GM23248 (cell line): ENCODE data around the gene DPF1. TPM values are rescaled to one million over a fixed set of nuclear protein-coding genes. Genes with fewer than 3 reads are reported as not detected.

Experiments
- DNase-seq: peaks from one replicate; pipeline ENCODE4 v3.0.0-alpha.2; 2015
- H2AFZ ChIP-seq: fragments of 200-600 bp; sonication (generic); 2 replicates; pipeline ENCODE4 v1.6.1; 2016; ENCODE audit warnings: antibody characterized with exemption
- H3F3A ChIP-seq: fragments of 200-600 bp; sonication (generic); 2 replicates; pipeline ENCODE4 v1.6.1; 2016; ENCODE audit warnings: mild to moderate bottlenecking, antibody characterized with exemption, mixed run types; ENCODE audit not compliant: insufficient read depth
- H3K27ac ChIP-seq: fragments of 200-600 bp; sonication (generic); 2 replicates; pipeline ENCODE4 v1.5.1; 2016; ENCODE audit warnings: mild to moderate bottlenecking
- H3K27me3 ChIP-seq: fragments of 200-600 bp; sonication (generic); replicated peaks from 2 replicates; pipeline ENCODE4 v1.6.1; 2016; ENCODE audit warnings: mild to moderate bottlenecking; ENCODE audit not compliant: insufficient read depth
- H3K36me3 ChIP-seq: fragments of 200-600 bp; sonication (generic); 2 replicates; pipeline ENCODE4 v1.6.1; 2016; ENCODE audit warnings: low read depth, mild to moderate bottlenecking
- H3K4me1 ChIP-seq: fragments of 200-600 bp; sonication (generic); 2 replicates; pipeline ENCODE4 v1.6.1; 2016; ENCODE audit warnings: mild to moderate bottlenecking; ENCODE audit not compliant: insufficient read depth
- H3K4me2 ChIP-seq: fragments of 200-600 bp; sonication (generic); one replicate; pipeline ENCODE4 v1.6.1; 2016; ENCODE audit warnings: mild to moderate bottlenecking; ENCODE audit not compliant: unreplicated experiment
- H3K4me3 ChIP-seq: fragments of 200-600 bp; sonication (generic); 2 replicates; pipeline ENCODE4 v1.5.1; 2016; ENCODE audit warnings: mild to moderate bottlenecking
- H3K79me2 ChIP-seq: fragments of 200-600 bp; sonication (generic); 2 replicates; pipeline ENCODE4 v1.6.1; 2016; ENCODE audit warnings: mild to moderate bottlenecking; ENCODE audit not compliant: insufficient read depth
- H3K9ac ChIP-seq: fragments of 200-600 bp; sonication (generic); 2 replicates; pipeline ENCODE4 v1.6.1; 2016; ENCODE audit warnings: mild to moderate bottlenecking
- H3K9me2 ChIP-seq: fragments of 200-600 bp; sonication (generic); 2 replicates; pipeline ENCODE4 v1.6.1; 2016; ENCODE audit warnings: mixed run types, mild to moderate bottlenecking, moderate library complexity; ENCODE audit not compliant: insufficient read depth
- H3K9me3 ChIP-seq: fragments of 200-600 bp; sonication (generic); one replicate; pipeline ENCODE4 v1.6.1; 2017; ENCODE audit warnings: low read depth
- H4K20me1 ChIP-seq: fragments of 200-600 bp; sonication (generic); 2 replicates; pipeline ENCODE4 v1.6.0; 2016; ENCODE audit not compliant: insufficient read depth
- EZH2 ChIP-seq: fragments of 200-600 bp; sonication (generic); IDR thresholded peaks from 2 replicates; pipeline ENCODE4 v1.6.1; 2018; ENCODE audit warnings: antibody characterized with exemption, mild to moderate bottlenecking; ENCODE audit not compliant: insufficient read depth, poor library complexity, severe bottlenecking
- EZH2phosphoT487 ChIP-seq: fragments of 200-600 bp; sonication (generic); IDR thresholded peaks from 2 replicates; pipeline ENCODE4 v1.6.1; 2018; ENCODE audit warnings: antibody characterized with exemption, moderate library complexity, mild to moderate bottlenecking, low read depth; ENCODE audit not compliant: insufficient read depth
- WGBS, 2 experiments: methylation state at CpG; one replicate each; pipeline ENCODE4 v1.1.6; 2015 to 2017; ENCODE audit warnings: low lambda C conversion rate in 2 of 2, low coverage in 1 of 2; ENCODE audit errors: missing lambda C conversion rate in 2 of 2; 5-methylcytosine and 5-hydroxymethylcytosine counted together
- in situ Hi-C: fragments of 300-500 bp; cut with MboI; formaldehyde crosslinking; loops from 2 replicates; pipeline ENCODE4 v1.15.0; 2020
- polyA plus RNA-seq: library from polyadenylated mRNA; unstranded; fragments of >200 nt; fragmentation: Nextera tagmentation; extraction: Ambion mirVana; gene quantifications from 2 replicates; pipeline ENCODE4 v1.2.1, GENCODE V29; 2016
- total RNA-seq: library from RNA; depleted of rRNA; stranded (reverse); fragments of >200 nt; shearing (Covaris generic); gene quantifications from 2 replicates; pipeline ENCODE4 v1.2.3, GENCODE V29; 2014

DPF1 gene
- total and polyA plus RNA-seq, 2 experiments from 2014 or later, result 1.5 to 5.2 TPM

GRCh38 chr19:38202504-38202903 is 21.5 kb downstream of the DPF1 start:
- H4K20me1 ChIP-seq, result no peaks in the 10 kb centered on the region
- no peak for DNase-seq
- H3F3A ChIP-seq, result no peaks in the 10 kb centered on the region
- H3K4me3 ChIP-seq, result no peak overlapping the region
- no peak overlapping the region for H2AFZ ChIP-seq
- H3K79me2 ChIP-seq, result no peaks in the 10 kb centered on the region
- H3K27ac ChIP-seq, result no peak overlapping the region
- in situ Hi-C loops, result no loop called here
- H3K9me3 ChIP-seq, result no peaks in the 10 kb centered on the region
- H3K9me2 ChIP-seq, result no peaks in the 10 kb centered on the region
- H3K36me3 ChIP-seq, result no peaks in the 10 kb centered on the region
- TF ChIP-seq EZH2phosphoT487 (no peak), EZH2 (no peak)
- no peak overlapping the region for H3K4me2 ChIP-seq
- no peaks in the 10 kb centered on the region for H3K27me3 ChIP-seq
- H3K4me1 ChIP-seq, result no peaks in the 10 kb centered on the region
- 86 to 92% methylated on average over 13 to 14 of the region's 14 CpGs for WGBS, 2 experiments
- no peak overlapping the region for H3K9ac ChIP-seq

GRCh38 chr19:38201731-38202130 is 22.3 kb downstream of the DPF1 start:
- no peaks in the 10 kb centered on the region for H3K4me1 ChIP-seq
- 81 to 84% methylated on average over 12 to 15 of the region's 15 CpGs for WGBS, 2 experiments

GRCh38 chr19:38199340-38199739 is 24.7 kb downstream of the DPF1 start:
- Histone ChIP-seq H3K27me3 (no peaks in the 10 kb centered on the region), H3K79me2 (no peaks in the 10 kb centered on the region), H3K9me3 (no peaks in the 10 kb centered on the region), H3K4me2 (no peak overlapping the region), H3K9me2 (no peaks in the 10 kb centered on the region), H4K20me1 (no peaks in the 10 kb centered on the region), H2AFZ (no peak overlapping the region), H3K27ac (no peak overlapping the region), H3K9ac (no peak overlapping the region), H3K4me3 (no peak overlapping the region), H3K4me1 (no peaks in the 10 kb centered on the region), H3K36me3 (no peaks in the 10 kb centered on the region), H3F3A (no peaks in the 10 kb centered on the region)
- in situ Hi-C loops, result no loop called here
- WGBS, 2 experiments, result 90 to 93% methylated on average over 11 of the region's 11 CpGs
- DNase-seq, result no peak
- TF ChIP-seq EZH2 (no peak), EZH2phosphoT487 (no peak)

More at GRCh38 chr19:38201731-38202130, 22.3 kb downstream of the DPF1 start:
- no peak for TF ChIP-seq EZH2
- no peak for TF ChIP-seq EZH2phosphoT487
- no peaks in the 10 kb centered on the region for H3K27me3 ChIP-seq
- H3K27ac ChIP-seq, result no peak overlapping the region
- H3K9ac ChIP-seq, result no peak overlapping the region
- H3K79me2 ChIP-seq, result no peaks in the 10 kb centered on the region
- H3K4me2 ChIP-seq, result no peak overlapping the region
- H3K9me2 ChIP-seq, result no peaks in the 10 kb centered on the region
- H3K4me3 ChIP-seq, result no peak overlapping the region
- no peak for DNase-seq
- H2AFZ ChIP-seq, result no peak overlapping the region
- no peaks in the 10 kb centered on the region for H3K36me3 ChIP-seq
- H3K9me3 ChIP-seq, result no peaks in the 10 kb centered on the region
- in situ Hi-C loops, result no loop called here
- H4K20me1 ChIP-seq, result no peaks in the 10 kb centered on the region
- no peaks in the 10 kb centered on the region for H3F3A ChIP-seq

GRCh38 chr19:38197937-38198704 is 25.9 kb downstream of the DPF1 start:
- Histone ChIP-seq H3K9ac (no peak overlapping the region), H3F3A (no peaks in the 10 kb centered on the region), H3K27me3 (no peaks in the 10 kb centered on the region), H3K4me1 (no peaks in the 10 kb centered on the region), H3K4me2 (no peak overlapping the region), H3K9me3 (no peaks in the 10 kb centered on the region), H3K36me3 (no peaks in the 10 kb centered on the region), H3K4me3 (no peak overlapping the region), H4K20me1 (no peaks in the 10 kb centered on the region), H3K9me2 (no peaks in the 10 kb centered on the region), H2AFZ (no peak overlapping the region), H3K27ac (no peak overlapping the region), H3K79me2 (no peaks in the 10 kb centered on the region)
- DNase-seq, result no peak
- in situ Hi-C loops, result no loop called here
- WGBS, 2 experiments, result 96 to 97% methylated on average over 25 of the region's 25 CpGs
- TF ChIP-seq EZH2, result no peak
- no peak for TF ChIP-seq EZH2phosphoT487
